RPMI7951 (cell line): ENCODE results near the gene SLC6A18. TPM values are rescaled to one million over a fixed set of nuclear protein-coding genes. Genes with fewer than 3 reads are reported as not detected.
"Not testable (repeated sequence)": the region's sequence is repeated elsewhere in the genome, so short reads cannot be mapped to it uniquely, and the experiment has no call there.

Experiments
- DNase-seq: peaks from one replicate; pipeline ENCODE4 v3.0.0-alpha.2; 2012; ENCODE audit warnings: low read depth
- total RNA-seq: library from RNA; depleted of rRNA; stranded (reverse); fragments of >200 nt; shearing (Covaris generic); gene quantifications from 2 replicates; pipeline ENCODE4 v1.2.3, GENCODE V29; 2014

SLC6A18 gene
- total RNA-seq, 1 experiment from 2014 or later: not detected

DNA sequence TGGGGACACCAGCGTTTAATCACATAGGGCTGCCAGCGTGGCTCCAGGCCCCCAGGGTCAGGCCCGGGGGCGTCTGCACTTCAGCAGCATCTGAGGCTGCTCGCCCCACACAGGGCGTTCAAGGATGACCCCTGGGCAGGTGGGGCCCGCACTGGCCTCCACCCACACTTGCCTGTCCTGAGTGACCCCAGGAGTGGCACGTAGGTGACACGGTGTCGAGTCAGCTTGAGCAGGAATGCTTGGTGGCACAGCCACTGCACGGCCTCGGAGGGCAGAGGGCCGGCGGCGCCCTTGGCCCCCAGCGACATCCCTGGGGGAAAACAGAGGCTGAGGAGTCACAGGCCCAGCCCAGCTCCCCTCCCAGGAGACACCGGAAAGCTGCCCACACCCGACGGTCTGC lies 29.0 kb downstream of the SLC6A18 start:
- no peak for DNase-seq

DNA sequence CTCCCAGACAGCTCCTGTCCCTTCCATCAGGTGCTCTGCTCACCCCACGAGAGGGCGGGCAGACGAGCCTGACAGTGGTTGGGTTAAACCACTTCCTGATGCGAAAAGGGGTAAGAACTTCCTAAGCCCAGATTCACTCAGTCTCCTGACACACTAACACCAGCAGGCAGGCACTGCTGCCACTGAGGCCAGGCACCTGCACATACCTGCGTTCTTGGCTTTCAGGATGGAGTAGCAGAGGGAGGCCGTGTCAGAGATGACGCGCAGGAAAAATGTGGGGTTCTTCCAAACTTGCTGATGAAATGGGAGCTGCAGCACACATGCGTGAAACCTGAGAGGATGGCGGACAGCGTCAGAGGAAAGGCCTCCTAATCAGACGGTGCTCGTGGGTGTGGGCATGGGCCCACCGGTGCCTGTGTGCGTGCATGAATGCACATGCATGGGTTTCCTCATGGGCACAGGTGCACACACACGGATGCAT lies 29.9 kb downstream of the SLC6A18 start:
- DNase-seq: no peak

DNA sequence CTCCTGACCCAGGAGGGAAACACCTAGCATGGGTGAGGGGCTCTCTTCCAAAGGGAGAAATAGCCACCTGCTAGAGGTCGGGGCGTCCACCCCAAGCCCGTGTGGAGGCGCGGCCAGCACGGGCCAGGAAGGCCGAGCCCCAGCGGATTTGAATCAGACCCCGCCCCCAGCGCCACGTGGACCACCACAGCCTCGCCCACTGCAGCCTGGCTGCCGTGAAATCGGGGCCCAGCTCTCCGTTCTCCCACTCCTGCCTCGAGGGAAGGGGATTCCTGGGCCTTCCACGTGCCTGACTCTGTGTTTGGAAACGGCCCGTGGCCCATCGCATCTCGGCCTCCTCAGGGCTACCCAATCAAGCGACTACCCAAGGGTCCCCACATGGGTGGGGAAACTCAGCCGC lies 31.6 kb downstream of the SLC6A18 start:
- DNase-seq: no peak

DNA sequence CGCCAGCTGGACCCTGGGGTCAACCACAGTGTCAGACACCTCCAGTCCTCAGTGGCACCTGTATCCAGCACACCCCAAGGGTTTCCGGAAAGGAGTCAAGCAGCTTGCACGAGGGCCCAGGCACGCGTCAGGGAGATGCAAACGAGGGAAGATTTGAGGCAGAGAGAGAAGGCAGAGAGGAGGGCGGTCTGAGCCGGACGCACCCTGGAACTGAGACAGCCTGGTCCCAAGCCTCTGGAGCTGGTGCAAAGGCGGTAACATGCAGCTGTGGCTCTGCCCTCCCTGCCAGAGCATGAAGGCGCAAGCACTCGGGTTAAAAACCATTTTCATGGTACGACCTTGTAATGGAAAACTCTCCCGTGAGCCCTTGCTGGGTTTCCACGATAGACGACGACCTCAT lies 32.2 kb downstream of the SLC6A18 start:
- no peak for DNase-seq

DNA sequence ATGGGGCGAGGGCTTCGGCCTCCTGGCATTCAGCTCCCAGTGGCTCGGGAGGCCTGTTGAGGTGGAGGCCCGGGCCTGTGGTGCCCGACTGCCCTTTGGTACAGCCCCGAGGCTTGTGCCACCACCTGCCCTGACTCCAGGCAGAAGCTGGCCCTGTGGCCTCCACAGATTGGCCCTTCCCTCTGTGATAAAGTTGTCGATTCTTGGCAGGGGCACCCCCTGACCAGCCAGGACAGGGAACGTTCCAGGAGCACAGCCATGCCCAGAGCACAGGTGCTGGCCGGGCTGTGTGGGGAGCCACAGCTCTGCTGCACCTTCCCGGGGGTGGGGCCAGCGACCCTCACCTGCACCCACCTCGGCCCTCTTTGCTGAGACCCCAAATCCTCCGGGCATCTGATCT lies 32.7 kb downstream of the SLC6A18 start:
- DNase-seq: no peak

DNA sequence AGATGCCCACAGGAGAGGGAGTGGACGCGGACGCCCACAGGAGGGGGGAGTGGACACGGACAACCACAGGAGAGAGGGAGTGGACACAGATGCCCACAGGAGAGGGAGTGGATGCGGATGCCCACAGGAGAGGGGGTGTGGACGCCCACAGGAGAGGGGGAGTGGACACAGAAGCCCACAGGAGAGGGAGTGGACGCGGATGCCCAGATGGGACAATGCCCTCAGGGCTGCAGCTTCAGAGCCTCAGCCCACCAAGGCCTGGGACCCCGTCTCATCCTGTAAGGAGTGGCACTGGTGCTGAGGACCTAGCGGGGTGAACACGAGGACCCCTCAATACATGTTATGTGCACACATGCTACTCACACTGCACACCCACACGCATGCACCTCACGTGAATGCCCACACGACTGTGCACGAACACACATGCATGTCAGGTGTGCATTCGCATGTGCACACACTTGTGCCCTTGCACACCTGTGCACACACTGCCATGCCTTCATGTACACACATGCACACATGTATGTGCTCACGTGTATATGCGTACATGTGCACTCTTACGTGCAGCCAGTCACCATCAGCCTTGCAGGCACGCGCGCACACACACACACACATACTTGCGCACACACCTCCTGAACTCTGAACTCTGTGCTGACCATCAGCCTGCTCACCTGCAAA lies 34.8 kb downstream of the SLC6A18 start:
- DNase-seq: no peak

DNA sequence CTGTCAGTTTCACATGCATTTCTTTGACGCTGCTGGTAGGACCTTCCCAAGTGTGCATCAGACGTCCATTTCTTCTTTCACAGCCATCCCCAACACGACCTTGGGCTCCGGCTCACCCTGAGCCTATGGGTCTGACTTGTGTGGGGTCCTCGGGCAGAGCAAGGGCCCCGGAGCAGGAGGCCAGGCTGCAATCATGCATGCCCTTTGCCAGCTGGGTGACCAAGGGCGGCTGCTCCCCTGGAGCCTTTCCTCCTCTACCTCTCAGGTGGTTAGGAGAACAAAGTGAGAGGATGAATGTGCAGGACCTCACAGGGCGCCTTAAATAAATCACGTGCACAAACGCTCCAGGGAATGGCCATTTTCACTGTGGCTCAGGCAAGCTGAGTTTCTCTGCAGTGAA lies 36.5 kb downstream of the SLC6A18 start:
- DNase-seq: no peak

DNA sequence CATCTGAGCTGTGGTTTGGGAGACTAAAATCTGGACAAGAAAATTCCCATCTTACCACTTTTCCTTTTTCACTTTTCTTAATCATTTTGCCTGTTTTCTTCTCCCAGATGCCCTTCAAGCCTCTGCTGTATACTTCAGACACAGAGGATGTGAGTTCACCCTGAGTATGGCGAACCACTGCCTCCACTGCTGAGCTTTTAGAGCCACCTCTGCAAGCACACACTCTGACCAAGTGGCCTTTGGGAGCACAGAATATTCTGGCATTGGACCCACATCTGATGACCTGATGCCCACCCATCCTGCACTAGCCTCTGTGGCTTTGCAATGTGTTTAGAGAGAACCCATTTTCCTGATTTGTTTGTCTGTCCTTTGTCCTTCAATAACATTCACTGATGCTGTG lies 37.2 kb downstream of the SLC6A18 start:
- peak; percentile 4 for DNase-seq

DNA sequence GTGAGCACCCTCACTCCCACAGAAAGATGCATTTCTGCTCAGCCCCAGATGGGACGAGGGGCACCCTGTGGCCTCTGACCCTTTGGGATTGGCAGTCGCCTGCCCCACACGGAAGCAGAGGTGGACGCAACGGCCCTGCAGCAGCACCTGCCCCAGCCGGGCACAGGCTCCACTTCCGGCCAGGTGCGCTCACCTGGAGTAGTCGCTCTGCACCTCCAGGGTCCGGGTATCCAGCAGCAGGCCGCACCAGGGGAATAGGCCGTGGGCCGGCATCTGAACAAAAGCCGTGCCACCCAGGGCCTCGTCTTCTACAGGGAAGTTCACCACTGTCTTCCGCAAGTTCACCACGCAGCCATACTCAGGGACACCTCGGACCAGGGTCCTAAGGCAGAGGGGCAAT lies 39.0 kb downstream of the SLC6A18 start:
- DNase-seq: no peak

DNA sequence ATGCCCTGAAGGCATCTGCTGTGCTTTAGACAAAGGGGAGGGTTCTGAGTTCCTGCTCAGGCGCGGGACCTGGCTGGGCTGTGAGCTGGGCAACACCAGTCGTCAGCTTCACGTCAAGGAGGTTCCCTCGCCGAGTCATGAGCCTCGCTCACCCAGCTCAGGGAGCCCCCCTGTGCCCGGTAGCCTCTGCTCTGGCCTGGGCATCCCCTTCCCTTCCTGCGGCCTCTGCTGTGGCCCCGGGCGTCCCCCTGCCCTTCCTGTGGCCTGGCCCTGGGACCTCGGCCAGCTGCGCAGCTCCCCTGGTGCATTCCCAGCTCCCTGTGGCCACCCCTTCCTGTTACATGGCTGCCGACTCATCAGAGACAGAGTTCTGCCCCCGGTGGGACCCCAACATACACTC lies 39.8 kb downstream of the SLC6A18 start:
- no peak for DNase-seq

DNA sequence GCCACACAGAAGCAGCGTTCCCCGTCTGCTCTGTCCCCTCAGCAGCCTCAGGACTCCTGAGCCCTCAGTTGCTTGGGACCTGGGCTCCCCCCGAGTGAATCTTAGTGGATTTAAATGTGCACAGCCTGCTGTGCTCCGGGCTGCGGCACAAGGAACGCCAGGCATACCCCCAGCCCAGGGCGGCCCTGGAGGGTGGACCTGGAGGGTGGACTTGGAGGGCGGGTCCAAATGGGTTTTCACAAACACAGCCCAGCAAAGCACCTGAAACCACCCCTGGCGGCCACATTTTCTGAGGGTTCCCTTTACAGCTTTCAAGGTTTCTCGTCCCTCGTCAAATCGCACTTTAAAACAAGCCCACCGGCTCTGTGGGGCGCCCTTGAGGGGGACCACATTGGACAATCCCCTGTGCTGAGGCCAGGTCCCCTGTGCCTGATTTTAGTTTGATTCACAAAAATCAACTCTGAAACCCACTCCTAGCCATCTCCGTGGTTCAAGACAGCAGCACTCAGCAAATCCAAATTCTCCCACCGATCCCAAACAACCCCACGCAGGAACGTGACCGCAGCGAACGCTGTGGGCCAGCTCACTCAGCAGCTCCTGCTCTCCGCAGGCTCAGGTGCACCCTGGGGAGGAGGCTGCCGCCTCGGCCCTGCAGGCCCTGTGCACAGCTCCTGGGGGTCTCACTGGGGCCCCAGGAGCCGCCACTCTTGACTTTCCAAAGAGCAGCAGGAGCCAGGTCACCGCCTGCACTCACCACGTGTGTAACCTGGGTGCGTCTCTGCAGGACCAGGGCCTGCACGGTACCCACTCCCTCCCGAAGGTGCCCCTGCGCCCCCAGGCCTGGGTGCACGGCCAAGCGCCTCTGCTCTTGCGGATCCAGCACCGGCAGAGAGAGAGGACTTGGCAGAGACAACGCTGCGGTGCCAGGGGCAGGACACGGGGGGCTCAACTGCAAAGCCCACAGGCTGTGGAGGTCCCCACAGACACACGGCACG lies 40.6 kb downstream of the SLC6A18 start:
- no peak for DNase-seq

DNA sequence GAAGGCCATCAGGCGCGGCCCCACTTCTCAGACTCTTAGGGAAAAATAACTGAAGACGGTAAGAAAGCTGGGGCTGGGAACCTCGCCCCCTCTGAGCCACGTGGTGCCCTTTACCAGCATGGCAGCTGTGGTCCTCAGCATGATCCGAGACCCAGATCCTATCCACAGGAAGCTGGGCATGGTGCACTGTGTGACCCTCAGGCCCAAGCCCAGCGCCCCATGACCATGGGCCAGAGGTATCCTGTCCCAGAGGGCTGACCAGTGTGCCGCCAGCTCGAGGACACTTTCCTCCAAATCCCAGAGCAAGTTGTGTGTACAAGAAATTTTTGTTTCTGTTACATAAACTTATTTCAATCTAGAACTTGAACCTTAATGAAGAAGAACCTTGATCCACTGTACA lies 41.6 kb downstream of the SLC6A18 start:
- no peak for DNase-seq

DNA sequence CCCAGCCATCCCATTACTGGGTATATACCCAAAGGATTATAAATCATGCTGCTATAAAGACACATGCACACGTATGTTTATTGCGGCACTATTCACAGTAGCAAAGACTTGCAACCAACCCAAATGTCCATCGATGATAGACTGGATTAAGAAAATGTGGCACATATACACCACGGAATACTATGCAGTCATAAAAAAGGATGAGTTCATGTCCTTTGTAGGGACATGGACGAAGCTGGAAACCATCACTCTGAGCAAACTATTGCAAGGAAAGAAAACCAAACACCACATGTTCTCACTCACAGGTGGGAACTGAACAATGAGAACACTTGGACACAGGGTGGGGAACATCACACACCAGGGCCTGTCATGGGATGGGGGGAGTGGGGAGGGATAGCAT lies 42.3 kb downstream of the SLC6A18 start:
- not testable (repeated sequence) for DNase-seq

DNA sequence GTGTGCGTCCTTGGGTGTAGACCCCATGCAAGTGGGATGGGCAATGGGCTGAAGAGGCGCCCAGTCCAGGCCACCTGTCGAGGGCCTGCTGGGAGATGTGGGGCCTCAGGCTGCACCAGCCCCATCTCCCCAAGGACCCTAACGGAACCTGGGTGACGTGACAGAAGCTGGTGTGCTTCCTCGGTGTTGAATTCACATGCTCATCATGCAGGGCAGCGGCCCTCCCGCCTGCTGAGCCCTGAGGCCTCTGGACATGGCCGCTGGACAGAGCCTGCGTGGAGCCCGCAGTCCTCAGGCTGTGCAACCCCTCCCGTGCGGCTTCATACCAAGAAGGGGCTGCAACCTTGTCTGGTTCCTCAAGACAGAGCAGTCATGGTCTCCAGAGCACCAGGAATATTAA lies 42.9 kb downstream of the SLC6A18 start:
- no peak for DNase-seq

DNA sequence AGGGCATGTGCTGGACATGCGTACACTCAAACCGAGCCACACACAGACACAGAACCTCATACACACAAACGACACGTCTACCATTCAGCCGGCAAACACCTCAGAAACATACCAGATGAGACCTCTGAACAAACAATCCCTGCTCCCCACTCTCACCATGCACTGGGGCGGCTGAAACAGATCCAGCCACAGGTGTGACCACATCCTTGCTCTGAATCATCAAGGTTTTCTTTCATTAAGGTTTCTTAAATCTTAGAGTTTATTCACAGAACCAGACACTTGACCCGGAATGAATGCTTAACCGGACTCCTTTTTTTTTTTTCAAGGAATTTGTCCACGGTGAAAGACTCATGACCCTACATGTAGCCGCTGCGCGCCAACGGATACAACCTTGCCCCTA lies 43.5 kb downstream of the SLC6A18 start:
- no peak for DNase-seq

DNA sequence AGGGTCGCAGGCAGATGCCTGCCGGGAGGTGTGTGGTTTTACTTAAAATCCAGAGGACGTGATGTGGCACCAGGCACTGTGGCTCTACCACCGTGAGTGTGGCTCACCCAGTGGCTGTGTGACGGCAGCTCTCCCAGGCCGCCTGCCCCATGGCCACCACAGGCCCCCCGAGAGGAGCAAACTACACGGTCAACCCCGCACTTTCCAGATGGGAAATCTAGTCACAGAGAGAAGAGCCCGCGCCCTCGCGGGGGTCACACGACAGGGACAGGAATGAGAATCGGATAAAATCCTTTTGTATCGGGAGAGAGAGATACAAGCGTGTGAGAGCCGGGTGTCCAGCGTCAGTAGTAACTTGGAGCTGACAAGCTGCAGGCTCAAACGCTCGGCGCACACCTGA lies 45.2 kb downstream of the SLC6A18 start:
- no peak for DNase-seq

DNA sequence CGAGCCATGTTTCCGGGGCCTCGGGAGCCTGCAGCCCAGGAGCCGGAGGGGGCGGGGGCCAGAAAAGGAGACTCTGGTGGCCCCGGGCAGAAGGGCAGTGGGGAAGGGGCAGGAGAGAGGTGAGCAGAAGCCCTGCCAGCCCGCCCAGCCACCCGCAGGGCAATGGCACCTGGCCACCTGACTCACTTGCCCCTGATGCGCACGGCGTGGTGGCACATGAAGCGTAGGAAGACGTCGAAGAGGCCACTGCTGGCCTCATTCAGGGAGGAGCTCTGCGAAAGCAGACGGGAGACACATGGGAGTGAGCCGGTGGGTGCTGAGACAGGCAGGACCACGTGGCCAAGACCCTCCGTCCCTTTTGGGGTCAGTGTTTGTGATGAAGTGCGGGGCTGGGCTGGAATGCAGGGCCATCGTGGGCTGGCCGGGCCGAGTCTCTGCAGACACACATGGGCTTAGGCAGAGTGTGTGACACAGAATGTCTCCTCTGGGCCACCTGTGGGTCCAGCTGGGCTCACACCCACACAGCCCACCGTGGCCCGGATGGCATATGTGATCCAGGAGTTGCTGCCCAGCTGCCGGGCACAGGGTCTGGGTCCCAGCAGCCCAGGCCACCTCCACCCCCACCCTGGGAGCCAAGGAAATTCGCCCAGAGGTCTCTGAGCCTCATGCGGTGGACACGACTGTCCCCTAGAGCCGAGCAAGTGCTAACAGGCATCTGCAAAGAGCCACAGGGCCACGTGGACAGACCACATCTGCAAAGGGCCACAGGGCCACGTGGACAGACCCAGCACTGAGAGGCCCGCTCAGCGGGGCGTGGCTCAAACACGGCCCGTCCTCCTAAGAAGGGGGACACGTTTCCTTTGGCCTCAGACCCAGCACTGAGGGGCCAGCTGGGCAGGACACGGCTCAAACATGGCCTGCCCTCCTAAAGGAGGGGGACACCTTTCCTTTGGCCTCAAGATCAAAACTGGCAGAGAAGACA lies 46.0 kb downstream of the SLC6A18 start:
- DNase-seq: no peak

DNA sequence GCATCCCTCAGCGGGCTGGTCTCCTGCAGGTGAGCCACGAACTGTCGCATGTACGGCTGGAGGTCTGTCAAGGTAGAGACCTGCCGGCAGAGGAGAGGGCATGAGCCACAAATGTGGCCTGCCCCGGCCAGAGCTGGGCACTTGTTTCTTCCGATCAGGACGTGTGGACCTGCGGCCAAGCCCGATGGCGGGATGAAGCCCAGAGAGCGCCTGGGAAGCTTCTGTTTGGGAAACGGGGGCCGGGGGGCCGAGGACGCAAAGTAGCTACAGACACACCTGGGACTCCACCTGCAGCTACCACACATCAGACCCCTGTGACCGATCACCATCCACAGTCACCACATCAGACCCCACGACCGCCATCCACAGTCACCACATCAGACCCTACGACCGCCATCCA lies 47.0 kb downstream of the SLC6A18 start:
- DNase-seq: no peak

DNA sequence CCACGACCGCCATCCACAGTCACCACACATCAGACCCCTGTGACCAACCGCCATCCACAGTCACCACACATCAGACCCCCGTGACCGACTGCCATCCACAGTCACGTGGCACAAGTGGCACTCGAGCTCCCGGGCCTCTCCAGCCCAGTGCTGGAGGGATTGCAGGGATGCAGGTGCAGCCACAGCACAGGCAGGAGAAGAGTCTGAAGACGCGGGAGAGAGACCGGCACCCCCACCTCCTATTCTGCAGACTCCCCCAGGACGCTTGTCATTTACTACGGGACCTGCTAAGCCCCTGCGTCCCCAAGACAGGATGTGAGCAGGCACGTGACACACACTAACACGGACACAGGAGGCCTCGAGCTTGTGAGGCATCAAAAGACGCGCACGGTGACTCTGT lies 48.6 kb downstream of the SLC6A18 start:
- no peak for DNase-seq

DNA sequence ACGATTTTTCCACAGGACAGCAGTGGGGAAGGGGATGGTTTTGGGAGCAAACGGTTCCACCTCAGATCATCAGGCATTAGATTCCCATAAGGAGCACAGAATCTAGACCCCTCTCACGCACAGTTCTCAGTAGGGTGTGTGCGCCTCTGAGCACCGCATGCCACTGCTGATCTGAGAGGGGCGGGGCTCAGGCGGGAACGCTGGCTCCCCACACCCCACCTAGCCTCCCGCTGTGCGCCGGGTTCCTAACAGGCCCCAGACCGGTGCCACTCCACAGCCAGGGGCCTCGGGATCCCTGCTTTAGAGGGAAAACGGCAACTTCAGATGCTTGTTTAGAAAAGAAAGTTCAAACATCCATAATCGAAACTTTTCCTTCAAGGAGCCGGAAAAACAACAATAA lies 49.3 kb downstream of the SLC6A18 start:
- no peak for DNase-seq
